SHP77 (cell line): ENCODE data around the gene RAB24.
"Not testable (repeated sequence)": the region's sequence is repeated elsewhere in the genome, so short reads cannot be mapped to it uniquely, and the experiment has no call there.

ENCODE experiments used
- DNase-seq, 2 experiments: peaks; one replicate each; lab custom pipeline; 2025; lab: John Stamatoyannopoulos, UW

Gene RAB24

DNA sequence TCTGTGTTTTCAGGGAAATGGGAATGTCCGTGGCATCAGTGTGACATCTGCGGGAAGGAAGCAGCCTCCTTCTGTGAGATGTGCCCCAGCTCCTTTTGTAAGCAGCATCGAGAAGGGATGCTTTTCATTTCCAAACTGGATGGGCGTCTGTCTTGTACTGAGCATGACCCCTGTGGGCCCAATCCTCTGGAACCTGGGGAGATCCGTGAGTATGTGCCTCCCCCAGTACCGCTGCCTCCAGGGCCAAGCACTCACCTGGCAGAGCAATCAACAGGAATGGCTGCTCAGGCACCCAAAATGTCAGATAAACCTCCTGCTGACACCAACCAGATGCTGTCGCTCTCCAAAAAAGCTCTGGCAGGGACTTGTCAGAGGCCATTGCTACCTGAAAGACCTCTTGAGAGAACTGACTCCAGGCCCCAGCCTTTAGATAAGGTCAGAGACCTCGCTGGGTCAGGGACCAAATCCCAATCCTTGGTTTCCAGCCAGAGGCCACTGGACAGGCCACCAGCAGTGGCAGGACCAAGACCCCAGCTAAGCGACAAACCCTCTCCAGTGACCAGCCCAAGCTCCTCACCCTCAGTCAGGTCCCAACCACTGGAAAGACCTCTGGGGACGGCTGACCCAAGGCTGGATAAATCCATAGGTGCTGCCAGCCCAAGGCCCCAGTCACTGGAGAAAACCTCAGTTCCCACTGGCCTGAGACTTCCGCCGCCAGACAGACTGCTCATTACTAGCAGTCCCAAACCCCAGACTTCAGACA, 9.5 kb downstream of the RAB24 start:
- DNase-seq, result no peak

DNA sequence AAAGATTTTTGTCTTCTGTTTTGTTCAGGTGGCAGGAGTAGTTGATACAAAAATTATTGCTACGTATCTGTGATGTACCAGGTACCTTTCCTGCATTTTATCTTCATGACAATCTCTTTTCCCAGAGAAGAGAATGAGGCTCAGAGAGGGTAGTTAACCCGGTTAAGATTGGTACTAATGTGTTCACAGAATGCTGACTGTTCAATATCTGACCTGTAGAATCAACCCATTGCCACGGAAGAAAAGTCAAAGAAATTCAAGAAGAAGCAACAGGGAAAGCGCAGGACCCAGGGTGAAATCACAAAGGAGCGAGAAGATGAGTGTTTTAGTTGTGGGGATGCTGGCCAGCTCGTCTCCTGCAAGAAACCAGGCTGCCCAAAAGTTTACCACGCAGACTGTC, 11.8 kb downstream of the RAB24 start:
- DNase-seq, result no peak

DNA sequence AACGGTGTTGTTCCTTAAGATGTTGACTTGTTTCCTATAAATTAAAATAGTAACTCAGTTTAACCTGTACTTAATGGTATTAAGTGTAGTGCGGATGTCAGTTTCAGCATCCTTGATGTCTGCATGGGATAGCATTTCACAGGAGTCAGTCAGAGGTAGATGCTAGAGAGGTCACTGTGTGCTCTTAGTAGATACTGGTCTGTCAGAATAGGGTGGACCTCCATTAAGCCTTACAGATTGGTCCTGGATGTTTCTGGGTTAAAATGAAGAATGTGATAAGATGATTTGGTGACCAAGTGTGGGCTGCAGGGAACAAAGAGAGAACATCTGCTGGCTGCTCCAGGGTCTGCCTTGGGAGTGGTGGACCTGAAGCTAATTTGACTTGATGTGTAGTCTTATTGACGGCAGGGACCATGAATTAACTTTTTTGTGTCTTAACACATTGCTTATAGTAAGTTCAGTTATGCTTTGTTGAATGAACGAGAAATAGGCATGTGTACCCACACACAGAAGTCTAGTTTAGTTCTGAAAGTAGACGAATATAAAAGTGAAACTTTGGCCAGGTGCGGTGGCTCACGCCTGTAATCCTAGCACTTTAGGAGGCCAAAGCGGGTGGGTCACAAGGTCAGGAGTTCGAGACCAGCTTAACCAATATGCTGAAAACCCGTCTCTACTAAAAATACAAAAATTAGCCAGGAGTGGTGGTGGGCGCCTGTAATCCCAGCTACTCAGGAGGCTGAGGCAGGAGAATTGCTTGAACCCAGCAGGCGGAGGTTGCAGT, 12.5 kb downstream of the RAB24 start:
- DNase-seq, result no peak

DNA sequence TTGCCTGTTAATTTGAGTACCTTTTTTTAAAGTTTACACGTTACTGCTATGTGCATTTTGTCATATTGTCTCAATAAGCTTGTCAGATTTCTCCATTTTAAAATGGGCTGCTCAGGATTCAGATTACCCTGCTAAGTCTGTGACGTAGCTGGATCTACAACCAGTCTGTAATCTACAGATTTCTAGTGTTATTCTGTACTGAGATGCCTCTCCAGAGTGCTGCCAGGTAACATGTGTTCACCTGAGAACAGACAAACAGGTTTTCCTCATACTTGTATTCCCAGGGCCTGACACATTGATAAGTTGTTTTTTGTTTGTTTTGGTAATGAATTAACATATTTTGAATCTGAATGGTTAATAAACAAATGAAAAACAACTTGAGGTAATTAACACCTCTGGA, 15.3 kb downstream of the RAB24 start:
- no peak for DNase-seq

DNA sequence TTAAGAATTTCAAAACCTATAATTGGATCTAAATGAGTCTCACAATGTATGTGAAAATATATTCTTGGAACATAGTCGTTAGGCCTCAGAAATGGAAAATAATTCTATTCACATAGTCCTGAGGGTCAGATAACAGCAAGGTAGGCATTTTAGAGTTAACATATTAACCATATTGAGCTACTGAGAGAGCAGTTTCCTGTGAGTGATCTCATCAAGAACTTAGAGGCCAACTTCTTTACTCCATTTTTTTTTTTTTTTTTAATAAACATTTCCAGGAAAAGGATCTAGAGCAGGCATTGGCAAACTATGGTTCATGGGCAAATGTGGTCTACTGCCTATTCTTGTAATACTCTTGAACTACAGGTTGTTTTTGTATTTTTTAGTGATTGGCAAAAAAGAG, 26.6 kb downstream of the RAB24 start:
- no peak for DNase-seq

GRCh38 chr5:177275883-177276282, 27.6 kb downstream of the RAB24 start:
- no peak for DNase-seq

- DNase-seq, result no peak
Measured at GRCh38 chr5:177271113-177271512, 32.4 kb downstream of the RAB24 start.

DNA sequence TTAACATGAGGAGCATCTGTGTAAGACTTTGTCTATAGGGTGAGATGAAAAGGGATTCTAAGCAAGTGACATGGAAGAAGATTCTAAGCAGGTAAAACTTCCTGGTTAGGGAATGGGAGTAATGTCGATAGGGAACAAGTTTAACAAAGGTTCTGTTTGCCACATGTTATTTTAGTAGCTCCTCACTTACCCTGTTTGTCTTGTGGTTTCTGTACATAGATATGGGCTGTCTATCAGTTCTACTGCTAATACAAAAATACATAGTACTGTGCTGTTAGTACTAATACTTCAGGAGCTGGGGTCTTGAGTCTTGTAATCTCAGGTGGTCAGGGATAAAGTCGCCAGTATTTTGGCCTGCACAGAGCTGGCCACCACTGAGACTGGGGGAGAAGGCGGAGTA, 32.9 kb downstream of the RAB24 start:
- DNase-seq, result no peak

GRCh38 chr5:177269976-177270375, 33.5 kb downstream of the RAB24 start:
- no peak for DNase-seq

DNA sequence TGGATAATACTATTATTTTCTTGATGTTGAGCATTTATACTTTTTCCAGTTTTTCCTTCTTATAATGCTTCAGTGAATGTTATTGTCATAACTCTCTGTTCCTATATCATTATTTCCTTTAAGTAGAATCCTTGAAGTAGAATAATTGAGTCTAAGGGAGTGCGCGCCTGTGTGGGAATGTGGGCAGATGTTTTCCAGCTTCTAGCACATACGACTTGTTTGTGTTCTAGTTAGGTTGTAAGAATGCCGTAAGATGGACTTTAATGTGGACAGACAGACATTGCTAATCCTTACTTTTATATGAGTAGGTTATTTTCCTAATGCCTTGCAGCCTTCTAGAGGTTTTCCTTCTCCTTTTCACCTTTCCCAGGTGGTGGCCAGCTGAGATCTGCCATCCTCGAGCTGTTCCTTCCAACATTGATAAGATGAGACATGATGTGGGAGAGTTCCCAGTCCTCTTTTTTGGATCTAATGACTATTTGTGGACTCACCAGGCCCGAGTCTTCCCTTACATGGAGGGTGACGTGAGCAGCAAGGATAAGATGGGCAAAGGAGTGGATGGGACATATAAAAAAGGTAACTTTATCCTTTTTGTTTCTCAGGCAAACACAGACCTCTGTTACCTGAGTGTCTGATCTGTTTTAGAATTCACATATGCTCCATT, 34.2 kb downstream of the RAB24 start:
- DNase-seq, result no peak

DNA sequence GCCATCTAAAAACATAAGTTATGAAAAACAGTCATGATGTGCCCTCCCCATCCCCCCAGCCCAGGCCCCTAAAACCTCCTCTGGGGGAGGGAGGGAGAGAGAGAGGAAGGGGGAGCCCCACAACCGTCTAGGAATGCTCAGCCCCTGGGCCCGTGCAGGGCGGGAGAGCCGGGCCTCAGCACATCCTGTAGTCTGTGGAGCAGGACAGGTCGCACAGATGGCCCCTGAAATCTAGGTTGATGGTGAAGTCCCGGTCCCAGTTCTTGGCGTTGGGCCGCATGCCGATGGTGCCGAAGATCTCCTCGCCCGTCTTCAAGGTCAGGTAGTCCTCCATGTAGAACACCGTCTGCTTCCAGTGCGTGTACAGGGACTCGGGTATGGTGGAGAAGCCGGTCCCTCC, 38.1 kb downstream of the RAB24 start:
- DNase-seq, result no peak

- no peak for DNase-seq
Measured at GRCh38 chr5:177264178-177264577, 39.3 kb downstream of the RAB24 start.

DNA sequence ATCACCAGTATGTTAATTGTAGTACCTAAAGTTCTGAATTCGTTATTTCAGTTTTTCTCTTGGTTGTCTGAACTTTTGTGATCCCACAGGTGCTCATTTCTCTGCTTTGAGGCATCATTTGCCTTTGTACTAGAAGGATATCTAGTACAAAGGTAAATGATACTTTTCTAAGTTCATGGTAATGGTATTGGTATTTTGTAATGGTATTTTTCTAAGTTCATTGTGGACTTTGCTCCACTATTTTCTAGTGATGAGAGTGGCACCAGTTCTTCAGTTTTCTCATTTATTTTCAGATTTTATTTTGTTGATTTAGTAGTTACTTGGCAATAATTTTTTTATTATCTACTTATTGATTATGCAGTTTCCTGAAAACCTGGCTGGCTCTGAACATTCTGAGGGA, 42.0 kb downstream of the RAB24 start:
- no peak for DNase-seq

GRCh38 chr5:177260961-177261360, 42.6 kb downstream of the RAB24 start:
- no peak for DNase-seq

DNA sequence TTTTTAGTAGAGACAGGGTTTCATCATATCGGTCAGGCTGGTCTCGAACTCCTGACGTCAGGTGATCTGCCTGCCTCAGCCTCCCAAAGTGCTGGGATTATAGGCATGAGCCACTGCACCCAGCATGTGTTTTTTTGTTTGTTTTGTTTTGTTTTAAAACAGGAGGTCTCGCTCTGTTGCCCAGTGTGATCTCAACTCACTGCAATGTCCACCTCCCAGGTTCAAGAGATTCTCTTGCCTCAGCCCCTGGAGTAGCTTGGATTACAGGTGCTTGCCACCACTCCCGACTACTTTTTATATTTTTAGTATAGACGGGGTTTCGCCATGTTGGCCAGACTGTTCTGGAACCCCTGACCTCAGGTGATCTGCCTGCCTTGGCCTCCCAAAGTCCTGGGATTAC, 44.8 kb downstream of the RAB24 start:
- not testable (repeated sequence) for DNase-seq

DNA sequence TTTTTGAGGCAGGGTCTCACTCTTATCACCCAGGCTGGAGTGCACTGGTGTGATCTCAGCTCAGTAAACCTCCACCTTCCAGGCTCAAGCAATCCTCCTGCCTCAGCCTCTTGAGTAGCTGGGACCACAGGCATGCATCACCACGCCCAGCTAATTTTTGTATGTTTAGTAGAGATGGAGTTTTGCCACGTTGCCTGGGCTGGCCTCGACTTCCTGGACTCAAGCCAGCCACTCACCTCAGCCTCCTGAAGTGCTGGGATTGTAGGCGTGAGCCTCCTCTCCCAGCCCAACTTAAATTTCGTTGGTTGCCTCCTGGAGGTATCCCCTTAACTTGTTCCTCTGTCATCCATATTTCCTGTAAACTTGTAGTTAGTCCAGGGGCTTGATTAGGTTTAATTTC, 47.2 kb downstream of the RAB24 start:
- no peak for DNase-seq

DNA sequence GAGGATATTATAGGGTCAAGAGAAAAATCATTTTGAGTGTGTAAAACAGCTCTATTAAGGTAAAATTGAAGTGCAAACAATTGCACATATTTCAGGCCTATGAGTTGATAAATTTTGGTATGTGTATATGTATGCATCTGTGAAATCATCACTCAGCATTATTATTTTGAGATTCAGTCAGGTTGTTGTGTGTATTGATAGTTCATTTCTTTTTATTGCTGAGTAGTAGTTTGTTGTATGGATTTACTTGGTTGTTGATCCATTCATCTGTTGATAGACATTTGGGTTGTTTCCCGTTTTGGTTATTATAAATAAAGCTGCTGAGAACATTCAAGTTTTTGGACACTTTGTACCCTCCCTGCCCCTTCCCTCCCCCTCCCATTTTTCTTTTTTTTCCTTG, 50.3 kb downstream of the RAB24 start:
- DNase-seq, result no peak
